HepG2 (cell line): ENCODE measurements around the gene SPAG5. TPM values are rescaled to one million over a fixed set of nuclear protein-coding genes. Genes with fewer than 3 reads are reported as not detected.
"Not testable (repeated sequence)": the region's sequence is repeated elsewhere in the genome, so short reads cannot be mapped to it uniquely, and the experiment has no call there.

ENCODE experiments used
- ATAC-seq: fragments of 200-7000 bp; cut with Tn5 transposase; 3 replicates; pipeline ENCODE4 v1.9.1; 2020; ENCODE audit warnings: mild to moderate bottlenecking, moderate library complexity
- BruUV-seq: library from RNA; stranded (reverse); fragments of 400-500 nt; replicated peaks from 2 replicates; lab custom pipeline; 2021; lab: Mats Ljungman, UMichigan
- CTCF ChIA-PET: fragments of 300-600 bp; formaldehyde crosslinking; extraction: SDS; loops from one replicate; lab custom pipeline; 2021; ENCODE audit warnings: low total read pairs, inconsistent platforms, low intra/inter-chr PET ratio; lab: Yijun Ruan, JAX
- POLR2A ChIA-PET: fragments of 350-600 bp; sonication (Branson Sonifier 250); formaldehyde crosslinking; loops from one replicate; lab custom pipeline; 2020; ENCODE audit warnings: antibody characterized with exemption, inconsistent platforms; lab: Yijun Ruan, JAX
- DNase-seq: peaks from one replicate; pipeline ENCODE4 v3.0.0-alpha.2; 2015; ENCODE audit warnings: low spot score
- FAIRE-seq: peaks from 3 replicates; lab custom pipeline; 2011; peaks lifted over from hg19 to GRCh38; lab: Jason Lieb, UNC
- H2AFZ ChIP-seq: one replicate; pipeline ENCODE4 v1.6.1; 2011; ENCODE audit warnings: low read length, inconsistent platforms
- H3K27ac ChIP-seq: fragments of 300-600 bp; 3 replicates; pipeline ENCODE4 v1.8.0; 2011; ENCODE audit warnings: mixed run types, mild to moderate bottlenecking, mixed read lengths, low read length, inconsistent platforms; ENCODE audit not compliant: insufficient read depth; ENCODE audit errors: extremely low read length
- H3K27me3 ChIP-seq, 2 experiments: fragments of 200-600 bp in 1 of 2; 2 replicates in 1 of 2; 3 replicates in 1 of 2; pipeline versions ENCODE4 v1.6.0 to v1.8.0; 2011; ENCODE audit warnings: low read length in 2 of 2, mild to moderate bottlenecking in 2 of 2, moderate library complexity in 2 of 2, inconsistent platforms in 1 of 2; ENCODE audit not compliant: insufficient read depth in 2 of 2, control insufficient read depth in 1 of 2
- H3K36me3 ChIP-seq, 2 experiments: fragments of 200-600 bp in 1 of 2; replicated peaks in 1 of 2; 2 replicates in 1 of 2; 3 replicates in 1 of 2; pipeline versions ENCODE4 v1.5.1 to v1.8.0; 2011; ENCODE audit warnings: low read length in 2 of 2, inconsistent platforms in 1 of 2; ENCODE audit not compliant: insufficient read depth in 2 of 2, control insufficient read depth in 1 of 2
- H3K4me1 ChIP-seq: 2 replicates; pipeline ENCODE4 v1.5.1; 2012; ENCODE audit warnings: low read length, inconsistent platforms; ENCODE audit not compliant: insufficient read depth
- H3K4me2 ChIP-seq: 2 replicates; pipeline ENCODE4 v1.6.0; 2011; ENCODE audit warnings: low read depth, low read length, inconsistent platforms
- H3K4me3 ChIP-seq, 3 experiments: fragments of 200-600 bp in 1 of 3; sonication (generic), shearing (Covaris generic) in 1 of 3; replicated peaks in 1 of 3; 2 replicates each; pipeline ENCODE4 v1.5.1; 2011 to 2016; ENCODE audit warnings: low read length in 3 of 3, inconsistent platforms in 2 of 3, low read depth in 2 of 3, mild to moderate bottlenecking in 2 of 3, control low read depth in 1 of 3, mixed read lengths in 1 of 3; ENCODE audit not compliant: insufficient read depth in 1 of 3
- H3K79me2 ChIP-seq: one replicate; pipeline ENCODE4 v1.6.1; 2011; ENCODE audit warnings: low read length, inconsistent platforms; ENCODE audit not compliant: insufficient read depth
- H3K9ac ChIP-seq: 2 replicates; pipeline ENCODE4 v1.6.0; 2011; ENCODE audit warnings: mild to moderate bottlenecking, low read depth, low read length, inconsistent platforms; ENCODE audit not compliant: insufficient read depth
- H3K9me3 ChIP-seq: 2 replicates; pipeline ENCODE4 v1.5.1; 2012; ENCODE audit warnings: mild to moderate bottlenecking, low read length
- H4K20me1 ChIP-seq: 2 replicates; pipeline ENCODE4 v1.6.0; 2011; ENCODE audit warnings: inconsistent platforms, mild to moderate bottlenecking, low read length, moderate library complexity; ENCODE audit not compliant: insufficient read depth
- NAIF1 ChIP-seq: sonication (generic); formaldehyde crosslinking; IDR thresholded peaks from 2 replicates; pipeline ENCODE4 v1.5.0; 2020; ENCODE audit warnings: mild to moderate bottlenecking, missing genetic modification reagents, borderline replicate concordance
- SMYD3 ChIP-seq: sonication (generic); formaldehyde crosslinking; IDR thresholded peaks from 2 replicates; pipeline ENCODE4 v1.8.1; 2023; ENCODE audit warnings: mild to moderate bottlenecking, missing genetic modification reagents
- TBX3 ChIP-seq: fragments of 450-650 bp; IDR thresholded peaks from 2 replicates; pipeline ENCODE4 v1.6.1; 2017; ENCODE audit warnings: antibody characterized with exemption, mild to moderate bottlenecking, inconsistent platforms, borderline replicate concordance
- ZNF124 ChIP-seq: sonication (generic); formaldehyde crosslinking; IDR thresholded peaks from 2 replicates; pipeline ENCODE4 v1.4.0; 2020; ENCODE audit warnings: missing genetic modification reagents
- WGBS: methylation state at CpG from one replicate; pipeline ENCODE4 v1.1.6; 2017; ENCODE audit warnings: low lambda C conversion rate; 5-methylcytosine and 5-hydroxymethylcytosine counted together
- in situ Hi-C: cut with HindIII; loops from 2 replicates; pipeline ENCODE4 v1.10.0; 2017; ENCODE audit warnings: low pct_unique_long_range_greater_than_20kb; ENCODE audit not compliant: extremely low pct_ligation_motif_present
- intact Hi-C: fragments of 100-400 bp; cut with micrococcal nuclease; formaldehyde crosslinking; loops from one replicate; pipeline ENCODE4 v1.10.0; 2022; ENCODE audit not compliant: unreplicated experiment
- polyA plus RNA-seq, 8 experiments: library from polyadenylated mRNA; depleted of rRNA in 3 of 8; stranded (reverse) in 7 of 8; unstranded in 1 of 8; fragments of >200 nt; fragmentation: Illumina TruSeq in 4 of 8; extraction: Trizol in 4 of 8; gene quantifications; 2 replicates each; pipeline versions ENCODE4 v1.2.1 to v1.2.3, GENCODE V29; 2011 to 2016; ENCODE audit warnings: low read depth in 4 of 8, missing spikeins in 1 of 8, mixed read lengths in 1 of 8; ENCODE audit not compliant: insufficient read depth in 1 of 8
- total RNA-seq, 5 experiments: library from RNA; depleted of rRNA; stranded (reverse); fragments of >200 nt; fragmentation: Illumina TruSeq; extraction: Trizol; gene quantifications; 2 replicates each; pipeline ENCODE4 v1.2.3, GENCODE V29; 2016; ENCODE audit warnings: low read depth in 1 of 5
- TF ChIP-seq, protein P1 (sequence below): sonication (generic); formaldehyde crosslinking; conservative IDR thresholded peaks from 2 replicates; pipeline ENCODE4 v1.8.1; 2023; ENCODE audit warnings: missing genetic modification reagents
- TF ChIP-seq, protein P2 (sequence below): sonication (generic); formaldehyde crosslinking; IDR thresholded peaks from 2 replicates; pipeline ENCODE4 v1.4.0; 2020; ENCODE audit warnings: missing genetic modification reagents, borderline replicate concordance
- TF ChIP-seq, protein P3 (sequence below): sonication (generic); formaldehyde crosslinking; IDR thresholded peaks from 2 replicates; pipeline ENCODE4 v1.5.0; 2020; ENCODE audit warnings: mild to moderate bottlenecking, missing genetic modification reagents
- TF ChIP-seq, protein P4 (sequence below): sonication (generic); formaldehyde crosslinking; IDR thresholded peaks from 2 replicates; pipeline ENCODE4 v1.4.0; 2020; ENCODE audit warnings: missing genetic modification reagents; ENCODE audit errors: not compliant biosample characterization

SPAG5 gene
- total and polyA plus RNA-seq, 2 of the 13 experiments (the other 11 are each of a cell fraction or from before 2014, with no cell fraction given) = 41.4 to 98.0 TPM

GRCh38 chr17:28610376-28610775 is 11.6 kb upstream of the SPAG5 start:
- no peaks in the 10 kb centered on the region for H3K9me3 ChIP-seq
- H3K36me3 ChIP-seq = peaks cover 9 to 23% of the 10 kb centered on the region in 2 experiments; a peak in 4 of 5 replicates
- no peak for FAIRE-seq
- no peak for DNase-seq
- H3K79me2 ChIP-seq = no peaks in the 10 kb centered on the region
- POLR2A ChIA-PET = interaction anchor here (0.6 to 1.8 kb wide), 3 partner anchors 11 to 35 kb away, joined by 3 to 5 read pairs (median 3); partner anchors contain the start of gene BLTP2
- H4K20me1 ChIP-seq = no peaks in the 10 kb centered on the region
- no peak for TF ChIP-seq SMYD3 (CRISPR knock-in tag)
- TF ChIP-seq ZNF124 (CRISPR knock-in tag) = no peak
- no peak for TF ChIP-seq NAIF1 (CRISPR knock-in tag)
- no peak for TF ChIP-seq TBX3
- TF ChIP-seq, protein P1, sequence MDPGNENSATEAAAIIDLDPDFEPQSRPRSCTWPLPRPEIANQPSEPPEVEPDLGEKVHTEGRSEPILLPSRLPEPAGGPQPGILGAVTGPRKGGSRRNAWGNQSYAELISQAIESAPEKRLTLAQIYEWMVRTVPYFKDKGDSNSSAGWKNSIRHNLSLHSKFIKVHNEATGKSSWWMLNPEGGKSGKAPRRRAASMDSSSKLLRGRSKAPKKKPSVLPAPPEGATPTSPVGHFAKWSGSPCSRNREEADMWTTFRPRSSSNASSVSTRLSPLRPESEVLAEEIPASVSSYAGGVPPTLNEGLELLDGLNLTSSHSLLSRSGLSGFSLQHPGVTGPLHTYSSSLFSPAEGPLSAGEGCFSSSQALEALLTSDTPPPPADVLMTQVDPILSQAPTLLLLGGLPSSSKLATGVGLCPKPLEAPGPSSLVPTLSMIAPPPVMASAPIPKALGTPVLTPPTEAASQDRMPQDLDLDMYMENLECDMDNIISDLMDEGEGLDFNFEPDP (CRISPR knock-in tag) = no peak
- TF ChIP-seq, protein P2, sequence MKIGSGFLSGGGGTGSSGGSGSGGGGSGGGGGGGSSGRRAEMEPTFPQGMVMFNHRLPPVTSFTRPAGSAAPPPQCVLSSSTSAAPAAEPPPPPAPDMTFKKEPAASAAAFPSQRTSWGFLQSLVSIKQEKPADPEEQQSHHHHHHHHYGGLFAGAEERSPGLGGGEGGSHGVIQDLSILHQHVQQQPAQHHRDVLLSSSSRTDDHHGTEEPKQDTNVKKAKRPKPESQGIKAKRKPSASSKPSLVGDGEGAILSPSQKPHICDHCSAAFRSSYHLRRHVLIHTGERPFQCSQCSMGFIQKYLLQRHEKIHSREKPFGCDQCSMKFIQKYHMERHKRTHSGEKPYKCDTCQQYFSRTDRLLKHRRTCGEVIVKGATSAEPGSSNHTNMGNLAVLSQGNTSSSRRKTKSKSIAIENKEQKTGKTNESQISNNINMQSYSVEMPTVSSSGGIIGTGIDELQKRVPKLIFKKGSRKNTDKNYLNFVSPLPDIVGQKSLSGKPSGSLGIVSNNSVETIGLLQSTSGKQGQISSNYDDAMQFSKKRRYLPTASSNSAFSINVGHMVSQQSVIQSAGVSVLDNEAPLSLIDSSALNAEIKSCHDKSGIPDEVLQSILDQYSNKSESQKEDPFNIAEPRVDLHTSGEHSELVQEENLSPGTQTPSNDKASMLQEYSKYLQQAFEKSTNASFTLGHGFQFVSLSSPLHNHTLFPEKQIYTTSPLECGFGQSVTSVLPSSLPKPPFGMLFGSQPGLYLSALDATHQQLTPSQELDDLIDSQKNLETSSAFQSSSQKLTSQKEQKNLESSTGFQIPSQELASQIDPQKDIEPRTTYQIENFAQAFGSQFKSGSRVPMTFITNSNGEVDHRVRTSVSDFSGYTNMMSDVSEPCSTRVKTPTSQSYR (CRISPR knock-in tag) = no peak
- TF ChIP-seq, protein P3, sequence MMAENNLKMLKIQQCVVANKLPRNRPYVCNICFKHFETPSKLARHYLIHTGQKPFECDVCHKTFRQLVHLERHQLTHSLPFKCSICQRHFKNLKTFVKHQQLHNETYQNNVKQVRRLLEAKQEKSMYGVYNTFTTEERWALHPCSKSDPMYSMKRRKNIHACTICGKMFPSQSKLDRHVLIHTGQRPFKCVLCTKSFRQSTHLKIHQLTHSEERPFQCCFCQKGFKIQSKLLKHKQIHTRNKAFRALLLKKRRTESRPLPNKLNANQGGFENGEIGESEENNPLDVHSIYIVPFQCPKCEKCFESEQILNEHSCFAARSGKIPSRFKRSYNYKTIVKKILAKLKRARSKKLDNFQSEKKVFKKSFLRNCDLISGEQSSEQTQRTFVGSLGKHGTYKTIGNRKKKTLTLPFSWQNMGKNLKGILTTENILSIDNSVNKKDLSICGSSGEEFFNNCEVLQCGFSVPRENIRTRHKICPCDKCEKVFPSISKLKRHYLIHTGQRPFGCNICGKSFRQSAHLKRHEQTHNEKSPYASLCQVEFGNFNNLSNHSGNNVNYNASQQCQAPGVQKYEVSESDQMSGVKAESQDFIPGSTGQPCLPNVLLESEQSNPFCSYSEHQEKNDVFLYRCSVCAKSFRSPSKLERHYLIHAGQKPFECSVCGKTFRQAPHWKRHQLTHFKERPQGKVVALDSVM = no peak
- TF ChIP-seq, protein P4, sequence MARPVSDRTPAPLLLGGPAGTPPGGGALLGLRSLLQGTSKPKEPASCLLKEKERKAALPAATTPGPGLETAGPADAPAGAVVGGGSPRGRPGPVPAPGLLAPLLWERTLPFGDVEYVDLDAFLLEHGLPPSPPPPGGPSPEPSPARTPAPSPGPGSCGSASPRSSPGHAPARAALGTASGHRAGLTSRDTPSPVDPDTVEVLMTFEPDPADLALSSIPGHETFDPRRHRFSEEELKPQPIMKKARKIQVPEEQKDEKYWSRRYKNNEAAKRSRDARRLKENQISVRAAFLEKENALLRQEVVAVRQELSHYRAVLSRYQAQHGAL (CRISPR knock-in tag) = no peak
- TF ChIP-seq, all 625 proteins: peak for 0
- H3K4me3 ChIP-seq = no peak overlapping the region
- WGBS = 82% methylated on average over 8 of the region's 8 CpGs
- CTCF ChIA-PET = no interaction called here
- H3K27ac ChIP-seq = no peak overlapping the region
- BruUV-seq = no TSS peak
- H2AFZ ChIP-seq = no peak overlapping the region
- no peak overlapping the region for H3K4me2 ChIP-seq
- H3K9ac ChIP-seq = no peak overlapping the region
- intact Hi-C loops (no loop called here), in situ Hi-C loops (loop anchor here (5.0 kb wide), 1 partner anchor 118 kb away; no protein-coding TSS in a partner anchor)
- no peak for ATAC-seq
- no peaks in the 10 kb centered on the region for H3K27me3 ChIP-seq
- no peaks in the 10 kb centered on the region for H3K4me1 ChIP-seq

GRCh38 chr17:28604031-28604430 is 5.2 kb upstream of the SPAG5 start:
- H3K27me3 ChIP-seq, DNase-seq, H3K36me3 ChIP-seq, H4K20me1 ChIP-seq, H3K9ac ChIP-seq, H3K79me2 ChIP-seq, CTCF ChIA-PET, H3K4me2 ChIP-seq, H3K9me3 ChIP-seq, H3K4me1 ChIP-seq, H2AFZ ChIP-seq, BruUV-seq, H3K27ac ChIP-seq, intact Hi-C loops, POLR2A ChIA-PET, H3K4me3 ChIP-seq, FAIRE-seq, in situ Hi-C loops, ATAC-seq: not testable (repeated sequence)
- 100% methylated on average over 5 of the region's 31 CpGs for WGBS
